ENCODE measurements around the gene CDK5RAP2.
A peak's percentile ranks its signal among the peaks of the same experiment; 100 is the strongest.

Gene CDK5RAP2

GRCh38 chr9:120438836-120439546, 141.0 kb downstream of the CDK5RAP2 start:
- Mint-ChIP-seq H3K36me3 (ENCODE audit: low read depth) (peaks cover 59% of the 10 kb centered on the region), H3K9me3 (no peaks in the 10 kb centered on the region), H3K27me3 (ENCODE audit: low read depth, poor library complexity) (no peaks in the 10 kb centered on the region), H3K4me3 (no peak overlapping the region), H3K27ac (no peak overlapping the region), H3K4me1 (peaks cover 19% of the 10 kb centered on the region)
- DNase-seq, result peak; percentile 24
- TF ChIP-seq CTCF (IDR thresholded peaks at IDR 0.05), result peak; percentile 52

DNA sequence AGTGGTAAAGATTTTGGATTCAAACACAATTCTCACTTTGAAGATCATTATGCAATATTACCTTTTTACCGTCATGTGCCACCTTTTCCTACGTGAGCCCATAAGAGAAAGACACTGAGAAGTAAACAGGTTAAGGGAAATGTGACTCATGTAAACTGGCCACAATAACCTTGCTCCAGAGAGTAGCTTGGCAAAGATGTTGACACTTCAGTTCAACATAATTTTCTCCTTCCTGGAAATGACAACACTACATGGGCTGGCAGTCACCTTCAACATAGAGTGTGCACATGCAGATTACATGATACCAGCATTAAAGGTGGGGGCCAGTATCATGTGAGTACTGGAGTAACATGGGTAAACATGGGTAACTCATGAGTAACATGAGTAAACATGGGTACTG, 141.9 kb downstream of the CDK5RAP2 start:
- Mint-ChIP-seq H3K9me3 (no peaks in the 10 kb centered on the region), H3K36me3 (ENCODE audit: low read depth) (peaks cover 57% of the 10 kb centered on the region), H3K27ac (no peak overlapping the region), H3K27me3 (ENCODE audit: low read depth, poor library complexity) (no peaks in the 10 kb centered on the region), H3K4me1 (peaks cover 17% of the 10 kb centered on the region), H3K4me3 (no peak overlapping the region)
- no peak for TF ChIP-seq CTCF (IDR thresholded peaks at IDR 0.05)
- DNase-seq, result no peak

GRCh38 chr9:120436983-120437475, 142.9 kb downstream of the CDK5RAP2 start:
- no peak for TF ChIP-seq CTCF (IDR thresholded peaks at IDR 0.05)
- no peak for DNase-seq

DNA sequence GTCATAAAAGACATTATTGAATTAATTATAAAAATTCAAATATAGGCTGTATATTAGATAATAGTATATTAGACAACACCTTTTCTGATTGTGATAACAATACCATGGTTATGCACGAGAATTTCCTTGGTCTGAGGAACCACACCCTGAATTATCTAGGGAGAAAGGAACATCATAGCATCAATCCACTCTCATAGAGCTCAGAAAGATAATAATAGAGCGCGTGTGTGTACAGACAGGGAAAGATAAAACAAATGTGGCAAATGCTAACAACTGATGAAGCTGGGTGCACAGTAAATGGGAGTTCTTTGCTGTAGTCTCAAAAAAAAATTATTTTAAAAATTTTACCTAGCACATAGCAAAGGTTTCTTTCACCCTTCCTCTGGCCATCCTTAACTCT, 143.5 kb downstream of the CDK5RAP2 start:
- Mint-ChIP-seq H3K27me3 (ENCODE audit: low read depth, poor library complexity) (no peaks in the 10 kb centered on the region), H3K36me3 (ENCODE audit: low read depth) (peaks cover 58% of the 10 kb centered on the region), H3K4me1 (peaks cover 17% of the 10 kb centered on the region)

More at GRCh38 chr9:120436983-120437475, 142.9 kb downstream of the CDK5RAP2 start:
- no peaks in the 10 kb centered on the region for H3K27me3 Mint-ChIP-seq (ENCODE audit: low read depth, poor library complexity)
- peaks cover 54% of the 10 kb centered on the region for H3K36me3 Mint-ChIP-seq (ENCODE audit: low read depth)
- H3K4me1 Mint-ChIP-seq, result peaks cover 17% of the 10 kb centered on the region
- H3K9me3 Mint-ChIP-seq, result no peaks in the 10 kb centered on the region
- H3K4me3 Mint-ChIP-seq, result no peak overlapping the region
- no peak overlapping the region for H3K27ac Mint-ChIP-seq

DNA sequence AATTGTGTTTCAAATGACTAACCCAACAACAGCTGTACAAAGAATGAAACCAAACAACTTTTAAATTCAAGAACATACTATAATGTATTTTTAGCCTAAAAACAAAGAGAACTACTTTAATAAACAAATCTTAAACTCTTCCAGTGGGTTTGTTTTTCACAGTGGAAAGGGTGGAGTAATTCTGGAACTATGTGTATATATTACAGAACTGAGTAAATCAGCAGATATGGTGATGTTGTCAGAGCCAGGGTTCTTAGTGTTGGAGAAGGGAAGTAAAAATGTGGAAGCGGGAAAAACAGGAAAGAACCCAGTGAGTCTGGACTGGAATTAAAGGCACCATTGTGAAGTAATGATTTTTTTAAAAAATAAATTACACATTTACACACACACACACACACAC, 144.9 kb downstream of the CDK5RAP2 start:
- no peaks in the 10 kb centered on the region for H3K9me3 Mint-ChIP-seq
- peaks cover 61% of the 10 kb centered on the region for H3K36me3 Mint-ChIP-seq (ENCODE audit: low read depth)
- H3K4me3 Mint-ChIP-seq, result no peak overlapping the region
- peak overlapping the region; percentile 44 for H3K27ac Mint-ChIP-seq
- no peak for DNase-seq
- no peak for TF ChIP-seq CTCF (IDR thresholded peaks at IDR 0.05)
- no peaks in the 10 kb centered on the region for H3K27me3 Mint-ChIP-seq (ENCODE audit: low read depth, poor library complexity)
- H3K4me1 Mint-ChIP-seq, result peaks cover 17% of the 10 kb centered on the region

More for the DNA sequence above, 143.5 kb downstream of the CDK5RAP2 start:
- no peak for TF ChIP-seq CTCF (IDR thresholded peaks at IDR 0.05)
- Mint-ChIP-seq H3K4me3 (no peak overlapping the region), H3K9me3 (no peaks in the 10 kb centered on the region), H3K27ac (no peak overlapping the region)
- DNase-seq, result no peak

- TF ChIP-seq CTCF (IDR thresholded peaks at IDR 0.05), result no peak
- H3K9me3 Mint-ChIP-seq, result peaks cover 2% of the 10 kb centered on the region
- no peak for DNase-seq
- no peaks in the 10 kb centered on the region for H3K27me3 Mint-ChIP-seq (ENCODE audit: low read depth, poor library complexity)
- H3K4me3 Mint-ChIP-seq, result no peak overlapping the region
- peak overlapping the region; percentile 47 for H3K27ac Mint-ChIP-seq
- H3K4me1 Mint-ChIP-seq, result peaks cover 17% of the 10 kb centered on the region
- H3K36me3 Mint-ChIP-seq (ENCODE audit: low read depth), result peaks cover 59% of the 10 kb centered on the region
Observed at GRCh38 chr9:120434532-120434931, 145.4 kb downstream of the CDK5RAP2 start.
